ENCODE measurements around the gene ZNF823. TPM values are rescaled to one million over a fixed set of nuclear protein-coding genes. Genes with fewer than 3 reads are reported as not detected.
A peak's percentile ranks its signal among the peaks of the same experiment; 100 is the strongest.

ZNF823 gene
- total and polyA plus RNA-seq, 9 of the 15 experiments (the other 6 are each of a cell fraction or from before 2014, with no cell fraction given) = 4.0 to 13.4 (median 6.1) TPM

GRCh38 chr19:11766597-11767591 lies 28.1 kb upstream of the ZNF823 start, which contains the start of gene ZNF441 (continued):
- TF ChIP-seq MCM7 (IDR thresholded peaks at IDR 0.05) = no peak
- no peak for TF ChIP-seq PHTF2 (CRISPR knock-in tag; IDR thresholded peaks at IDR 0.05)
- peak in 1 of 2 experiments; percentile 47; a peak in 1 of 4 replicates for TF ChIP-seq KDM4B (IDR thresholded peaks at IDR 0.05; ENCODE audit: borderline replicate concordance in 2 of 2, low read depth in 1 of 2)
- no peak for TF ChIP-seq GMEB1 (CRISPR knock-in tag; IDR thresholded peaks at IDR 0.05)
- no peak for TF ChIP-seq RBM25 (IDR thresholded peaks at IDR 0.05; ENCODE audit: low read depth, low read length, severe bottlenecking)
- TF ChIP-seq ZNF707 (CRISPR knock-in tag; conservative IDR thresholded peaks at IDR 0.05) = no peak
- peak; percentile 73; the same call in 1 of the 2 replicates for TF ChIP-seq NCOA1 (IDR thresholded peaks at IDR 0.05; ENCODE audit: low read depth)
- peak; percentile 74; the same call in 1 of the 2 replicates for TF ChIP-seq THRB (CRISPR knock-in tag; conservative IDR thresholded peaks at IDR 0.05)
- peak; percentile 1; the same call in 1 of the 2 replicates for TF ChIP-seq JUND (IDR thresholded peaks at IDR 0.05; ENCODE audit: borderline replicate concordance, low read depth, low read length)
- TF ChIP-seq JUND (tag; IDR thresholded peaks at IDR 0.05; ENCODE audit: borderline replicate concordance, low read depth, low read length) = no peak; the same call in 2 of the 3 replicates
- no peak for TF ChIP-seq ZNF444 (CRISPR knock-in tag; IDR thresholded peaks at IDR 0.05)
- no peak for TF ChIP-seq HMG20A (CRISPR knock-in tag; conservative IDR thresholded peaks at IDR 0.05)
- no peak for TF ChIP-seq CTCFL (IDR thresholded peaks at IDR 0.05; ENCODE audit: borderline replicate concordance, insufficient read depth, low read depth, low read length, poor library complexity, severe bottlenecking)
- no peak for TF ChIP-seq ZBTB12 (CRISPR knock-in tag; IDR thresholded peaks at IDR 0.05)
- TF ChIP-seq ZNF76 (CRISPR knock-in tag; IDR thresholded peaks at IDR 0.05; ENCODE audit: borderline replicate concordance) = no peak
- TF ChIP-seq ZKSCAN8 (CRISPR knock-in tag; IDR thresholded peaks at IDR 0.05) = no peak
- TF ChIP-seq NR0B1 (IDR thresholded peaks at IDR 0.05; ENCODE audit: partially characterized antibody) = no peak
- TF ChIP-seq CBFB (CRISPR knock-in tag; IDR thresholded peaks at IDR 0.05) = no peak

All from K562 (cell line).